A549 (cell line): Measurements from ENCODE around the gene YBX1. TPM values are rescaled to one million over a fixed set of nuclear protein-coding genes. Genes with fewer than 3 reads are reported as not detected.

Source experiments
- ATAC-seq, 2 experiments: fragments of 200-7000 bp in 1 of 2; fragments of >200 bp in 1 of 2; cut with Nextera tagmentation in 1 of 2; cut with Tn5 transposase in 1 of 2; 3 replicates each; pipeline versions ENCODE4 v1.8.0 to v1.9.1; 2018 to 2020; ENCODE audit warnings: mild to moderate bottlenecking in 1 of 2, moderate library complexity in 1 of 2
- CTCF ChIA-PET: fragments of 300-600 bp; sonication (Branson Sonifier 250); formaldehyde crosslinking; extraction: SDS; loops from one replicate; lab custom pipeline; 2021; ENCODE audit warnings: antibody characterized with exemption, inconsistent platforms; lab: Yijun Ruan, JAX
- POLR2A ChIA-PET: fragments of 350-600 bp; formaldehyde crosslinking; extraction: SDS; loops from one replicate; lab custom pipeline; 2021; ENCODE audit warnings: antibody characterized with exemption, inconsistent platforms; lab: Yijun Ruan, JAX
- DNase-seq, 2 experiments: peaks; one replicate each; pipeline versions ENCODE4 v3.0.0 to v3.0.0-alpha.2; 2011 to 2016; ENCODE audit warnings: low read depth in 1 of 2, low spot score in 1 of 2
- FAIRE-seq: peaks from 2 replicates; lab custom pipeline; 2011; peaks lifted over from hg19 to GRCh38; lab: Jason Lieb, UNC
- H3K27ac ChIP-seq, 2 experiments: fragments of >200 bp; sonication (Bioruptor Twin); formaldehyde crosslinking; 3 replicates each; pipeline ENCODE4 v1.5.1; 2016 to 2017
- H3K4me1 ChIP-seq: fragments of >200 bp; sonication (Bioruptor Twin); formaldehyde crosslinking; 3 replicates; pipeline ENCODE4 v1.6.1; 2016
- H3K4me2 ChIP-seq: fragments of >200 bp; sonication (Bioruptor Twin); formaldehyde crosslinking; 3 replicates; pipeline ENCODE4 v1.6.1; 2016
- H3K4me3 ChIP-seq: fragments of >200 bp; sonication (Bioruptor Twin); formaldehyde crosslinking; 3 replicates; pipeline ENCODE4 v1.5.1; 2016
- H3K9me3 ChIP-seq: fragments of >200 bp; sonication (Bioruptor Twin); formaldehyde crosslinking; 3 replicates; pipeline ENCODE4 v1.6.1; 2016
- CHD2 ChIP-seq: fragments of 150-350 bp; IDR thresholded peaks from 2 replicates; pipeline ENCODE4 v1.6.1; 2014; ENCODE audit warnings: low read length; ENCODE audit not compliant: partially characterized antibody
- CHD4 ChIP-seq: fragments of 200-600 bp; sonication (generic); IDR thresholded peaks from 2 replicates; pipeline ENCODE4 v1.6.1; 2016; ENCODE audit warnings: antibody characterized with exemption, mild to moderate bottlenecking, borderline replicate concordance
- CTCF ChIP-seq: fragments of >200 bp; sonication (Bioruptor Twin); formaldehyde crosslinking; IDR thresholded peaks from 3 replicates; pipeline ENCODE4 v1.5.1; 2016
- EHF ChIP-seq: fragments of 250-450 bp; sonication (Bioruptor Pico); IDR thresholded peaks from 2 replicates; pipeline ENCODE4 v1.5.0; 2020; ENCODE audit warnings: mild to moderate bottlenecking
- ELK1 ChIP-seq: fragments of 150-350 bp; IDR thresholded peaks from 2 replicates; pipeline ENCODE4 v1.6.1; 2014; ENCODE audit warnings: low read depth, mild to moderate bottlenecking, low read length
- EP300 ChIP-seq, 2 experiments: fragments of >200 bp; sonication (Bioruptor Twin); formaldehyde crosslinking; IDR thresholded peaks; 2 replicates in 1 of 2; 3 replicates in 1 of 2; pipeline ENCODE4 v1.6.1; 2016 to 2017
- HMGXB4 ChIP-seq: fragments of 250-450 bp; sonication (Bioruptor Pico); IDR thresholded peaks from 2 replicates; pipeline ENCODE4 v1.5.0; 2021; ENCODE audit warnings: mild to moderate bottlenecking, moderate library complexity, borderline replicate concordance
- HOXA7 ChIP-seq: fragments of 250-450 bp; sonication (Bioruptor Pico); IDR thresholded peaks from 2 replicates; pipeline ENCODE4 v1.5.0; 2020; ENCODE audit warnings: mild to moderate bottlenecking, moderate library complexity
- HOXB5 ChIP-seq: fragments of 250-450 bp; sonication (Bioruptor Pico); IDR thresholded peaks from 2 replicates; pipeline ENCODE4 v1.5.0; 2020; ENCODE audit warnings: mild to moderate bottlenecking, moderate library complexity
- JUN ChIP-seq, 2 experiments: fragments of >200 bp; sonication (Bioruptor Twin); formaldehyde crosslinking; IDR thresholded peaks; 2 replicates in 1 of 2; 3 replicates in 1 of 2; pipeline ENCODE4 v1.6.1; 2016 to 2017
- JUNB ChIP-seq: fragments of >200 bp; sonication (Bioruptor Twin); formaldehyde crosslinking; IDR thresholded peaks from 2 replicates; pipeline ENCODE4 v1.6.1; 2016
- KDM5A ChIP-seq: fragments of 200-600 bp; sonication (generic); IDR thresholded peaks from 2 replicates; pipeline ENCODE4 v1.6.1; 2016; ENCODE audit warnings: antibody characterized with exemption, mild to moderate bottlenecking
- MAX ChIP-seq: IDR thresholded peaks from 2 replicates; pipeline ENCODE4 v1.6.1; 2012
- MYC ChIP-seq: IDR thresholded peaks from 2 replicates; pipeline ENCODE4 v1.6.1; 2012; ENCODE audit warnings: mild to moderate bottlenecking, inconsistent platforms, low read length, improper control_type of control experiment, borderline replicate concordance
- NFE2L2 ChIP-seq: fragments of 150-350 bp; conservative IDR thresholded peaks from 2 replicates; pipeline ENCODE4 v1.6.1; 2014; ENCODE audit warnings: low read length
- PHF8 ChIP-seq: fragments of 200-600 bp; sonication (generic); IDR thresholded peaks from 2 replicates; pipeline ENCODE4 v1.6.1; 2016; ENCODE audit warnings: low read depth, mild to moderate bottlenecking, antibody characterized with exemption, moderate library complexity, borderline replicate concordance
- RAD21 ChIP-seq, 2 experiments: fragments of >200 bp in 1 of 2; sonication (Bioruptor Twin) in 1 of 2; formaldehyde crosslinking in 1 of 2; IDR thresholded peaks in 1 of 2; conservative IDR thresholded peaks in 1 of 2; 2 replicates in 1 of 2; 3 replicates in 1 of 2; pipeline ENCODE4 v1.6.1; 2012 to 2018; ENCODE audit warnings: inconsistent platforms in 1 of 2
- RARB ChIP-seq: fragments of 250-450 bp; sonication (Bioruptor Pico); IDR thresholded peaks from 2 replicates; pipeline ENCODE4 v1.8.0; 2021; ENCODE audit warnings: mild to moderate bottlenecking, moderate library complexity
- RCOR1 ChIP-seq: fragments of 150-350 bp; IDR thresholded peaks from 2 replicates; pipeline ENCODE4 v1.6.1; 2014; ENCODE audit warnings: antibody characterized with exemption, low read length, low read depth
- RFX5 ChIP-seq: fragments of 450-650 bp; IDR thresholded peaks from 2 replicates; pipeline ENCODE4 v1.7.1; 2014; ENCODE audit warnings: antibody characterized with exemption, mild to moderate bottlenecking, moderate library complexity
- SREBF2 ChIP-seq: fragments of 450-650 bp; IDR thresholded peaks from 2 replicates; pipeline ENCODE4 v1.6.1; 2014; ENCODE audit warnings: mild to moderate bottlenecking, moderate library complexity
- ZC3H11A ChIP-seq: fragments of 450-650 bp; IDR thresholded peaks from 2 replicates; pipeline ENCODE4 v1.6.1; 2014; ENCODE audit warnings: antibody characterized with exemption, mild to moderate bottlenecking
- ZFP36 ChIP-seq: fragments of 450-650 bp; IDR thresholded peaks from 2 replicates; pipeline ENCODE4 v1.6.1; 2014; ENCODE audit warnings: borderline replicate concordance; ENCODE audit not compliant: partially characterized antibody
- ZSCAN20 ChIP-seq: fragments of 250-450 bp; sonication (Bioruptor Pico); IDR thresholded peaks from 2 replicates; pipeline ENCODE4 v1.8.0; 2022; ENCODE audit warnings: mild to moderate bottlenecking, moderate library complexity
- WGBS: methylation state at CpG from one replicate; pipeline ENCODE4 v1.1.6; 2017; ENCODE audit errors: missing lambda C conversion rate; 5-methylcytosine and 5-hydroxymethylcytosine counted together
- polyA plus RNA-seq, 4 experiments: library from polyadenylated mRNA; depleted of rRNA in 3 of 4; stranded (reverse); fragments of >200 nt; fragmentation: RNase III in 1 of 4; extraction: RNeasy Plus Mini Kit Qiagen cat#74134 plus additional on column Dnase treatment in 1 of 4; gene quantifications; 2 replicates in 3 of 4; 3 replicates in 1 of 4; pipeline ENCODE4 v1.2.3, GENCODE V29; 2011 to 2017

Gene YBX1
- polyA plus RNA-seq, 2 of the 4 experiments (the other 2 are of a cell fraction) = 488 to 747 TPM

- DNase-seq (no peak), ATAC-seq (no peak), FAIRE-seq (no peak)
- ChIA-PET CTCF (interaction anchor here (1.3 kb wide), 1 partner anchor 107 kb away, joined by 3 read pairs; no protein-coding TSS in a partner anchor), POLR2A (no interaction called here)
- H3K4me1 ChIP-seq = no peaks in the 10 kb centered on the region
- H3K4me2 ChIP-seq = no peak within 1 kb of the TSS
- TF ChIP-seq RFX5 (no peak), CHD2 (no peak), KDM5A (no peak), HOXB5 (CRISPR knock-in tag) (no peak), PHF8 (no peak), RAD21 (conservative IDR thresholded peaks at IDR 0.05 in 1 of 2, IDR thresholded peaks at IDR 0.05 in 1 of 2) (no peak)
- no peak within 1 kb of the TSS for H3K4me3 ChIP-seq
- 76% methylated on average over 10 of the region's 27 CpGs for WGBS
- H3K27ac ChIP-seq = no peak within 1 kb of the TSS
- no peaks in the 10 kb centered on the region for H3K9me3 ChIP-seq
Measured at GRCh38 chr1:42739753-42740700, 57.8 kb downstream of the YBX1 start, which contains the start of gene CLDN19. TSS of gene CLDN19 (minus strand) at chr1:42740236. CDS start at chr1:42740063, 173 bp downstream.

GRCh38 chr1:42740851-42741580 lies 58.8 kb downstream of the YBX1 start:
- ChIA-PET CTCF (interaction anchor here (1.3 kb wide), 1 partner anchor 108 kb away, joined by 3 read pairs; no protein-coding TSS in a partner anchor), POLR2A (no interaction called here)
- no peak for DNase-seq
- no peaks in the 10 kb centered on the region for H3K4me1 ChIP-seq
- H3K4me2 ChIP-seq = no peak overlapping the region
- 87% methylated on average over 8 of the region's 19 CpGs for WGBS
- H3K9me3 ChIP-seq = no peaks in the 10 kb centered on the region
- no peak overlapping the region for H3K27ac ChIP-seq
- FAIRE-seq = no peak
- TF ChIP-seq HOXB5 (CRISPR knock-in tag) = no peak
- no peak for TF ChIP-seq MAX
- TF ChIP-seq EP300 (IDR thresholded peaks at IDR 0.05) = no peak
- TF ChIP-seq RARB (CRISPR knock-in tag) = no peak
- TF ChIP-seq JUNB = no peak
- TF ChIP-seq CTCF = no peak
- TF ChIP-seq HOXA7 = no peak
- no peak for TF ChIP-seq MYC
- no peak for TF ChIP-seq RCOR1
- no peak for TF ChIP-seq NFE2L2
- TF ChIP-seq CHD4 = no peak
- no peak for TF ChIP-seq RFX5
- H3K4me3 ChIP-seq = no peak overlapping the region
- no peak for ATAC-seq

GRCh38 chr1:42741706-42742105 lies 59.5 kb downstream of the YBX1 start:
- no peak for FAIRE-seq
- no peak for ATAC-seq
- WGBS = 77% methylated on average over 3 of the region's 4 CpGs
- no peak for DNase-seq
- H3K4me1 ChIP-seq = no peaks in the 10 kb centered on the region
- TF ChIP-seq HMGXB4 (CRISPR knock-in tag) (no peak), EHF (no peak), JUN (IDR thresholded peaks at IDR 0.05) (no peak), ELK1 (no peak), ZC3H11A (no peak), ZSCAN20 (CRISPR knock-in tag) (no peak), RARB (CRISPR knock-in tag) (no peak), SREBF2 (no peak), ZFP36 (no peak), CHD2 (no peak), MYC (no peak)
- no peak overlapping the region for H3K4me3 ChIP-seq
- no peaks in the 10 kb centered on the region for H3K9me3 ChIP-seq
- no peak overlapping the region for H3K27ac ChIP-seq
- H3K4me2 ChIP-seq = no peak overlapping the region
- POLR2A ChIA-PET = no interaction called here
- CTCF ChIA-PET = no interaction called here
